ENCODE results near the gene SMARCB1. TPM values are rescaled to one million over a fixed set of nuclear protein-coding genes. Genes with fewer than 3 reads are reported as not detected.

SMARCB1 gene
- polyA plus RNA-seq, 4 donors = 159 to 210 (median 201) TPM

- DNase-seq (ENCODE audit: low read depth in 4 of 4, low spot score in 2 of 4) = no peak
These were observed 26.7 kb upstream of the SMARCB1 start for GRCh38 chr22:23760056-23760455.

DNA sequence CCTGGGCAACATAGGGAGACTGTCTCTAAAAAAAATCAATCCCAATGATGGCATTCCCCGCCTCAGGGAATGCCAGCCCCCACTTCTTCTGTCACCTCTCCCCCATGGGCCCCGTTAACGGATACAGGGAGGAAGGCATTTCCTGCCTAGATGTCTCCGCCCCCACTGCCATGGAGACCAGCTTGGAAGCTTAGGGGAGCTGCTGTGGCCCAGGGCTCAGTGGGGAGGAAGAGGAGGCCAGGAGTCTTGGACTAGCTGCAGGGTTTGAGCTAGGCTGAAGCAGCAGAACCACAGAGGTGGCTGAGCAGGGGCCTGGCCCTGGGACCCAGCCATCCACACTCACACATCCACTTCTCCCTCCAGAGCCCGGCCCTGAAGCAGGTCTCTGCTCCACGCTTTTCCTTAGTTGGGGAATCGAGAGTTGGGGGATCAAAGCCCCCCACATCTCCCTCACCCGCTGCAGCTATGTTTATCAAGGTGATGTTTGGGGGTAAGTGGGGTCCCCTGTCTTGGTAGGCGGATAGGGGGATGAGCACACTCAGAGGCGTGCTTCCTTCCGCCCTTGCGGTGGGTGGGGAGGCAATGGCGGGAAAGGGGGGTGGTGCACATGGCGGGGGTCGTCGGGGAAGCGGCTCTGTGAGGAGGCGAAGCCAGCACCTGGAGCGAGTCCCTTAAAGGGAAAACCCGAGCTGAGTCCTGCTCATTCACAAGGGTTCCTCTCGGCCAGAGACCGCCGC is 23.8 kb upstream of the SMARCB1 start, which contains the start of gene C22orf15:
Gene C22orf15, plus strand, starts transcription at position 149 of the 737 bp plus-strand sequence. Its CDS starts 317 bp downstream, at position 466.
- no peak for DNase-seq (ENCODE audit: low read depth in 4 of 4, low spot score in 2 of 4)

GRCh38 chr22:23763579-23763945 is 23.2 kb upstream of the SMARCB1 start:
- DNase-seq (ENCODE audit: low read depth in 4 of 4, low spot score in 2 of 4) = no peak

DNA sequence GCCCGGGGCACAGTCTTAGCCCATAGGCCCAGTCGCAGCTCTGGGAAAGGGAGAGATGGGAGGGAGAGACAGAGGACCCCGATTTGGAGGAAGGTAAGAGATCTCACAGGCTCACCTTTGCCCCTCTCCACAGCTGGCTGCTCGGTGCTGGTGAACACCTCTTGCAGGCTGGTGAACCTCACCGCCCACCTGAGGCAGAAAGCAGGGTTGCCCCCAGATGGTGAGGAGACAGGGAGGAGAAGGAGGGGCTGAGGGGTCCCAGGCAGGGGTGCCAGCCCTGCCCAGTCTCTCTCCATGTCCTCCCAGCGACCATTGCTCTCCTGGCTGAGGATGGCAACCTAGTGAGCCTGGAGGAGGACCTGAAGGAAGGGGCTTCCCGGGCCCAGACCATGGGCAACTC is 22.8 kb upstream of the SMARCB1 start:
- no peak for DNase-seq (ENCODE audit: low read depth in 4 of 4, low spot score in 2 of 4)

GRCh38 chr22:23764899-23765881 is 21.6 kb upstream of the SMARCB1 start:
- no peak for DNase-seq (ENCODE audit: low read depth in 4 of 4, low spot score in 2 of 4)

DNA sequence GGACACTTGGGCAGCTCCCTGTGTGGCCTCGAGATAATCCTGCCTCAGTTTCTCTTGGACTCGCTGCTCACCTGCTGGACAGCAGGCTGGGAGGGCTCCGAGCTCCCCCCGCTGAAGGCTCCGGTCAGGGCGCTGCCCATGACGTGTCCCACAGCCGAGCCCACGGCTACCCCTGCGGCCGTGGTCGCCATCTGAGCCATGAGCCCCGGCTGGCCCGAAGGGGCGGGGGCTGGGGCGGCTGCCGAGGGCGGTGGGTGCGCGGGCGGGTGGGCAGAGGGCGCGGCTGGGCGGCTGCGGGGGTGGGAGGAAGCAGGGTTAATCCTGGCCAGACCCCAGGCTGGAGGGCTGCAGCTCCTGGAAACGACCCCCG is 19.5 kb upstream of the SMARCB1 start:
- DNase-seq (ENCODE audit: low read depth in 4 of 4, low spot score in 2 of 4) = no peak

DNA sequence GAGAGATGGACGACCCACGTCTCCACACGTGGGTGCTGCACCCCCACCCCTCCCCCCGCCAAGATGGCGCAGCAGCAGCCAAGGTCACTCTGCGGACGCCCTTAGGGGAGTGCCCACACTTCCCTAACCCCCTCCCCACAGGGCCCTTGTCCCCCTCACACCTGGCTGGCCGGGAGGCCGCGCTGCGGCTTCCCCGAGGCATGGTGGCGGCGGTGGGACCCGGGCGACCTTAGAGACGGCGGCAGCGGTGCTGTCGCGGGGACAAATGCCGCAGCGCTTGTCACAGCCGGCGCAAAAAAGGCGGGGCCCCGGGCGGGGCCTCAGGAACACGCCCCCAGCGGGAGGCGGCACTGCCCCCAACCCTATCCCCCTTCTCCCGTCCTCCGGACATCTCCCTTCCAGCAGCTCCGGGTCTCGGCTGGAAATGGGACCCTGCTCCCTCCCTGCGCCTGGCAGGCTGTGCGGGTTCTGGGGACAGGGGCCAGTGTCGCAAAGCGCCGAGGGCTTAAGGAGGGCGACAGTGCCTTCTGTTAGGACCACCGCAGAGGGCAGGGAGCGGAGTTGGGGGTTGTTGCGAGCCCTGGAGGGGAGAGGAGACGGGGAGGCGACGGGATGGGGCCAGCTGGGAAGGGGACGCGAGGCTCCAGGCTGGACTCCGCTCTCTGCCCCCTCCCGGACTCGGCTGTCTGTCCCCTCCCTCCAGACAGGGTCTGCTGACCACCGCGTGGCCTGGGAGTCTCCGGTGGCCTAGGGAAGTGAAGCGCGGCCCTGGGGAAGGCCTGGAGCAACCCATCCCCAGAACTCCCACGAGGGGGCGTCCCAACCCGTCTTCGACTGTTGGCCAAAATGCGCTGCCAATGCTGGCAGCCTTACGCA is 18.9 kb upstream of the SMARCB1 start, which contains the start of gene CHCHD10:
Gene CHCHD10, minus strand, starts transcription at position 300 of the 876 bp plus-strand sequence. Its CDS starts 98 bp downstream, at position 202.
- peak in 2 of 4 donors; percentile 81 to 82 for DNase-seq (ENCODE audit: low read depth in 4 of 4, low spot score in 2 of 4)

- no peak for DNase-seq (ENCODE audit: low read depth in 4 of 4, low spot score in 2 of 4)
These were observed 17.3 kb upstream of the SMARCB1 start for GRCh38 chr22:23769321-23769965.

DNA sequence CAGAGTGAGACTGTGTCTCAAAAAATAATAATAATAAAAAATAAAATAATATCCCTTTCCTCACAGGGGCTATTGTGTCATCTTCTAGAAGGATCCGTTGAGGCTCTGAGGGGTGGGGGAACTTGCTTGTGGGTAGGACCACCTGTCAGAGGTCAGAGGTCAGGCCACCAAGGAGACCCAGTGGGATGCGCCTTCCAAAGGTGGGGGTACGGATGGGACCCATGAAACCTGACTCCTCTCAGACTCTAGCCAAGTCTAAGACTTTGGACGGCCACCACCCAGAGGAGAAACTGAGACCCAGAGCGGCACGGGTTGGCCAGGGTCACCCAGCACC is 14.5 kb upstream of the SMARCB1 start:
- no peak for DNase-seq (ENCODE audit: low read depth in 4 of 4, low spot score in 2 of 4)

DNA sequence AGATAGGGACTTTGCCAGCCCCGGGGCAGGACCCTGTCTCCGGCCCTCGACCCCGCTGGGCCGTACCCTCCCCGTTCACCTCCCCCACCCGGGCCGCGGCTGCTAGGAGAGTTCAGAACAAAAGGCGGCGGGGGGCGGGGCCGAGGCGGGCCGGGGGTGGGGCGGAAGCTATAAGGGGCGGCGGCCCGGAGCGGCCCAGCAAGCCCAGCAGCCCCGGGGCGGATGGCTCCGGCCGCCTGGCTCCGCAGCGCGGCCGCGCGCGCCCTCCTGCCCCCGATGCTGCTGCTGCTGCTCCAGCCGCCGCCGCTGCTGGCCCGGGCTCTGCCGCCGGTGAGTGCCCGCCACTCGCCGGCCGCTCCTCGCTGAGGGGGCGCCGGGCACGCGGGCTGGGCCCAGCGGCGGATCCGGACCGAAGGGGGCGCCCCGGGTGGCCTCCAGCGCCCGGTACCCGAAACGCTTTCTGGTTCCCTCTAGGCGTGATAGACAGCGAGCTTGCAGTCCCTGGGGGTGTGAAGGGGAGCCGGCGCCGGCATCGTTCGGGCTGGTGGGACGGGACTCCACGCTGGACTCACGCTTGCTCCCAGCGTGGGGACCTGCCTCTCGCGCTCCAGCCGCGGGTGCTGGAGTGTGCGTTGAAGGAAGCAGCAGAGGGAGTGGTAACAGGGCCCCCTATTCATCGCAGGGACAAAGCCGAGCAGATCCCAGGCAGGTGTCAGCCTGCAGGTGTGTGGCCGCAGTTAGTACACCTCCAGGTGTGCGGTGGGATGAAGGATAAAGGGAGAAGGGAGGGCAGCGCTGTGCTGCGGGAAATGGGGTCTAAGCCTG is 13.9 kb upstream of the SMARCB1 start, which contains the start of gene MMP11:
Gene MMP11, plus strand, starts transcription at position 201 of the 825 bp plus-strand sequence. Its CDS starts 22 bp downstream, at position 223.
- DNase-seq (ENCODE audit: low read depth in 4 of 4, low spot score in 2 of 4) = no peak

GRCh38 chr22:23773483-23774113 is 13.2 kb upstream of the SMARCB1 start:
- DNase-seq (ENCODE audit: low read depth in 4 of 4, low spot score in 2 of 4) = no peak

DNA sequence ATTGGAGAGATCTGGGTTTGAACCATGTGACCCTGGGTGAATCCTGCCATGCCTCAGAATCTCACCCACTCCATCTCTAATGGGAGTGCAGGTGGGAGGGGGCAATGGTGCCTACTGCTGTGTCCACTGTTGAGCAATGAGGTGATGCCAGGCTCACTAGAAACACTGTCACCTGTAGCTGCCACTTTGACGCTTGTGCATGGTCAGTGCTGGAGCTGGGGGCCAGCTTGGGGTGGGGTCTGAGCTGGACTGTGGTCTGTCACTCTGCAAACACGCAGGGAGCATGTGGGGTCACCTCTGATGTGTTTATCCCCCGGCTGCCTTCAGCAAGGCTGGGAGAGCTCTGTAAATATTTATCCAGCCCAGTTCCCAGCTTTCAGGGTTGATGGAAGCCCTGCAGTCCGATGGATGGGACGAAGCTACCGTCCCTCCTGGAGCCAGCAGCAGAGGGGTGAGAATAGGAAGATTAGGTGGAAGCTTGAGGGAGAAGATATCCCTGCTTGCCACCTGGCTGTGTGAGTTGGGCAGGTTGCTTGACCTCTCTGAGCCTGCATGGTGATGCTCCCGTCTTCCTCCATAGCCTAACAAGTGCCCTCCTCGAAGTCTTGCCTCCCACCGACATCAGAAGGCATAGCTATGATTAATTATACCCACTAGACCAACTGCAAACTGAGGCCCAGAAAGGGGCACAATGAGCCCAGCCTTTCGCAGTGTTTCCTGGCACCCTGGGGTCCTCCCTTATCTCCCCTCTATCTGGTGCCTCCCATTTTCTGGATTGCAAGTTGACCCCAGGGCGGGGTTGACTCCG is 12.4 kb upstream of the SMARCB1 start:
- DNase-seq (ENCODE audit: low read depth in 4 of 4, low spot score in 2 of 4) = no peak

- no peak for DNase-seq (ENCODE audit: low read depth in 4 of 4, low spot score in 2 of 4)
These were observed 11.8 kb upstream of the SMARCB1 start for GRCh38 chr22:23774922-23775436.

DNA sequence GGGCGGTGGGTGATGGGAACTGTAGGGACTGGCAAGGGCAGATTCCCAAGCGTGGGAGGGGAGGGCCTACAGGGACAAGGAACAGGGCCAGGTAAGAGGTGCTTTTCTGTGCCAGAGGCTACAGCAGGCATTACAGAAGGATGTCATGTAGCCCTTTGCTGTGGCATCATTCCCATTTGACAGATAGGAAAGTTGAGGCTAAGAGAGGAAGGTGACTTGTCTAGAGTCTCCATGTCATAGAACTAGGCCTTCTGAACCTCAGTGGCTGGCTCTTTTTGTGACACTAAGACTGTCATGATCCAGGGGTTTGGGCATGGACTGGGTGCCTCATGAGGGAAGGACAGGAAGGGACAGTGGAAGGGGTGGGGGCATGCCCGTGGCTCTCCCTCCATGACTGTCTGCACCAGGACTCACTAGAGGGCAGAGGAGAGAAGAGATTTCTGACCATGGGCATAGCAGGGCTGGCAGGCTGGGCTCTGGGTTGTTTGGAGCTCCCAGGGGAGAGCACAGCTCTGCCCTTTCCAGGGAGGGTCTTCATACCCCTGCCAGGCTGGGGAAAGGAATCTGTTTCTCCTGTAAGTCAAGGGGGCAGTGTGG is 10.9 kb upstream of the SMARCB1 start:
- DNase-seq (ENCODE audit: low read depth in 4 of 4, low spot score in 2 of 4) = no peak

DNA sequence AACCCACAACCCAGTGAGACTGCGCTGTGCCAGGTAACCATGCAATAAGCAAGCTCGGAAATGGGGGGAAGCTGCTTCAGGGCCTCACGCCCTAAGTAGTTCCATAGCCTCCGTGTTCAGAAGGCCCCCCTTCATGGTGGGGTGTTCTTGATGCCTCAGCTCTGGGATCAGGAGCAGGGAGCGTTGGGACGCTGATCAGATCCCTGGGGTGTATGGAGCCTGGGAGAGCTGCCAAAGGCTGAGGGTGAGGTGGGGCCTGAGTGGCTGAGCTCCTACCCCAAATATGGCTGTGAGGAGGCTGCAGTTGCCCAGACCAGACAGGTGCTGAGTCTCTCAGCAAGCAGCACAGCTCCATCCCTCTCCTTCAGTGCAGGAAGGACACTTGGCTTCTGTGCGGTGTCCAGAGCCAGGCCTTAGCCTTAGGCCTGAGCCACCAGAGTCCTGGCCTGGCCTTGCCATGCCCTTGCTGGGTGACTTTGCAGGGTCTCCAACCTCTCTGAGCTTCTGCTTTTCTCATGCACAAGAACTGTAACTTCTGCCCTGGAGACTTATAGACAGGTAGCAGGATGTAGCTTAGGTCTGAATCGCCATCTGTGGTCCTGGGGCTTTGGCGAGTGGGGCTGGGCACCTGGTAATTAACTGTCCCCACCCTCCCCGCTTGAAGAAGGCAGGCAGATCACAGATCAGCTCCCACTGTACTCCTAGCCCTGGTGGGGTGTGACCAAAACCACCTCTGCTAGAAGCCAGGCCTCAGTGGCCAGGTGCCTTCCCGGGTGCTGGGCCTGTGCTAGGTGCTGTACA is 8.8 kb upstream of the SMARCB1 start:
- no peak for DNase-seq (ENCODE audit: low read depth in 4 of 4, low spot score in 2 of 4)

- DNase-seq (ENCODE audit: low read depth in 4 of 4, low spot score in 2 of 4) = no peak
These were observed 8.2 kb upstream of the SMARCB1 start for GRCh38 chr22:23778577-23778900.

DNA sequence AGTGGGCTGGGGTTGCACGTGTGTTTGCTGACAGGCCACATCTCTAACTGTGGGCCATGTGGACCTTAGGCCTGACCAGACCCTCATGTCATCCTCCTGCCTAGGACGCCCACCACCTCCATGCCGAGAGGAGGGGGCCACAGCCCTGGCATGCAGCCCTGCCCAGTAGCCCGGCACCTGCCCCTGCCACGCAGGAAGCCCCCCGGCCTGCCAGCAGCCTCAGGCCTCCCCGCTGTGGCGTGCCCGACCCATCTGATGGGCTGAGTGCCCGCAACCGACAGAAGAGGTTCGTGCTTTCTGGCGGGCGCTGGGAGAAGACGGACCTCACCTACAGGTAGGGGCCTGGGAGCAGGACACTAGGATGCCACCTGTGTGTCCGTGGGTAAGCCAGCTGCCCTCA is 7.7 kb upstream of the SMARCB1 start:
- no peak for DNase-seq (ENCODE audit: low read depth in 4 of 4, low spot score in 2 of 4)
